Muscle of leg (tissue), 11 donors: Measurements from ENCODE around the gene SPRR3. TPM values are rescaled to one million over a fixed set of nuclear protein-coding genes. Genes with fewer than 3 reads are reported as not detected.

Experiments used
- DNase-seq: peaks from one replicate; pipeline ENCODE4 v3.0.0; 2013
- H3K27ac ChIP-seq: one replicate; pipeline ENCODE4 v1.5.1; 2013; ENCODE audit warnings: mild to moderate bottlenecking, low read length, control low read depth
- H3K27me3 ChIP-seq: one replicate; pipeline ENCODE4 v1.6.1; 2013; ENCODE audit warnings: low read length; ENCODE audit not compliant: control insufficient read depth, insufficient read depth
- H3K36me3 ChIP-seq: one replicate; pipeline ENCODE4 v1.6.1; 2013; ENCODE audit warnings: low read length; ENCODE audit not compliant: control insufficient read depth, insufficient read depth
- H3K4me1 ChIP-seq: one replicate; pipeline ENCODE4 v1.6.1; 2013; ENCODE audit warnings: low read length; ENCODE audit not compliant: control insufficient read depth, insufficient read depth
- H3K4me3 ChIP-seq: one replicate; pipeline ENCODE4 v1.5.1; 2013; ENCODE audit warnings: low read length, control low read depth
- H3K9me3 ChIP-seq: replicated peaks from 2 replicates; pipeline ENCODE4 v1.6.1; 2013; ENCODE audit warnings: low read depth, low read length; ENCODE audit not compliant: control insufficient read depth
- WGBS: methylation state at CpG from one replicate; pipeline ENCODE4 v1.1.5; 2013; ENCODE audit warnings: missing lambda C conversion rate; ENCODE audit not compliant: insufficient coverage; 5-methylcytosine and 5-hydroxymethylcytosine counted together
- polyA plus RNA-seq, 8 donors: library from polyadenylated mRNA; unstranded; fragments of 120-200 nt; gene quantifications; one replicate each; pipeline versions ENCODE4 v1.2.1 to v1.2.3, GENCODE V29; 2013; ENCODE audit warnings: inconsistent platforms in 1 of 8, low replicate concordance in 1 of 8; ENCODE audit not compliant: insufficient read length in 8 of 8, insufficient read depth in 1 of 8
- total RNA-seq: library from RNA; stranded (reverse); fragments of 120-200 nt; gene quantifications from one replicate; pipeline ENCODE4 v1.2.4, GENCODE V29; 2013

Gene SPRR3
- total and polyA plus RNA-seq, 9 donors: 0.18 to 38.9 (median 0.90) TPM; not detected in 5

DNA sequence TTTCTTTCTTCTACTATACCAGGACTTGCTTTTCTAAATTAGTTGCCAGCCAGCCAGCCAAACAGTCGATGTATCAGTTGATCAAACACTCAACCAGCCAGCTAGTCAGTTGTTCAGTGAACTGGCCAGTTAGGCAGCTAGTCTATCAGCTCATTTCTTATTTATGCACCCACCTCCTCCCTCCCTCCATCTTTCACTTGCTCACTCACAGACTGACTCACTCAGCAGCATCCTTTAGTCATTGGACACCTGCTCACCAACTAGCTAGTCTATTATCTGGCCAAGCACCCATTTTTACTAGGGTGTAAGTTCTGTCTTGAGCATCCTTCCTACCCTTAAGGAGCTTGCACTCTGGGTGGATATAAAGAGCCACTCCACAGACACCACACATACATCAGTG is 37.0 kb upstream of the SPRR3 start:
- no peaks in the 10 kb centered on the region for H3K27me3 ChIP-seq
- H3K36me3 ChIP-seq: no peaks in the 10 kb centered on the region
- no peak overlapping the region for H3K27ac ChIP-seq
- H3K4me3 ChIP-seq: no peak overlapping the region
- 77% methylated on average over 1 of the region's 1 CpG for WGBS
- no peaks in the 10 kb centered on the region for H3K9me3 ChIP-seq
- DNase-seq: no peak
- H3K4me1 ChIP-seq: no peaks in the 10 kb centered on the region

DNA sequence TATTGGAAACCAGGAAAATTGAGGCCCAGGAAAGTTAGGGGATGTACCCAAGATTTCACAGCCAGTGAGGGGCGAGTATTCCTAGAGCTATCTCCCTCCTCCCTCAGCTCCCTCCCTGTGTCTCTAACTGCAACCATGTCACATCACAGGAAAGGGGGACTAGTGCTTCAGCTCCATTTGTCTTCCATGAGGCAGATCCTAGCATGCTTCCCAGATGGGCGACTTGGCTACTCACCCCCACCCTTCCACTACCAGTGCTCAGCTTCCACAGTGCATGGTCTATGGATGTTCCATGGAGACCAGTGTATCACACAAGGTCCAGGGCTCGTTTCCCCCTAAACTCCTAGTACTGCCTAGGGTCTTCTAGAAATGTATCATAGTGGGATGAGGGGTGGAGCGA is 35.7 kb upstream of the SPRR3 start:
- no peaks in the 10 kb centered on the region for H3K4me1 ChIP-seq
- 67% methylated on average over 2 of the region's 4 CpGs for WGBS
- no peaks in the 10 kb centered on the region for H3K9me3 ChIP-seq
- no peak overlapping the region for H3K27ac ChIP-seq
- H3K4me3 ChIP-seq: no peak overlapping the region
- no peak for DNase-seq
- H3K27me3 ChIP-seq: no peaks in the 10 kb centered on the region
- no peaks in the 10 kb centered on the region for H3K36me3 ChIP-seq

DNA sequence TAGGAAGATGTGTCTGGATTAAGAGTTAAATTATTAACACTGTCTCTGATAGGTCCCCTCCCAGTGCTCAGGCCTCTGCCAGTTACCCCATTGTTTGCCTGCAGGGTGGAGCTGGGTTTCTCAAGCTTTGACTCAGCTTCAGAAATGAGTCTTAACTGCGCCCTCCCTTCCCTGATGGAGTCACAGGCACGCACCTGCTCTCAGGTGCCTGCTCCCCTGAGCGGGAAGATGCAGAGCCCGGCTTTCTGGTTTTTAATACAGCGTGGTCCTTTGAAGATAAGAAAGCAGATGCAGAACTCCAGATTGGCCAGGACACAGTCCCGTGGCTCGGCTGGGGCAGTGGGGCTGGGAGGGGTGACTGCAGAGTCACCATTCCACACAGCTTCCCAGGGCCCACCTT is 34.3 kb upstream of the SPRR3 start:
- Histone ChIP-seq H3K36me3 (no peaks in the 10 kb centered on the region), H3K27ac (no peak overlapping the region), H3K9me3 (no peaks in the 10 kb centered on the region), H3K4me1 (no peaks in the 10 kb centered on the region), H3K4me3 (no peak overlapping the region), H3K27me3 (no peaks in the 10 kb centered on the region)
- 75% methylated on average over 3 of the region's 7 CpGs for WGBS
- DNase-seq: no peak

DNA sequence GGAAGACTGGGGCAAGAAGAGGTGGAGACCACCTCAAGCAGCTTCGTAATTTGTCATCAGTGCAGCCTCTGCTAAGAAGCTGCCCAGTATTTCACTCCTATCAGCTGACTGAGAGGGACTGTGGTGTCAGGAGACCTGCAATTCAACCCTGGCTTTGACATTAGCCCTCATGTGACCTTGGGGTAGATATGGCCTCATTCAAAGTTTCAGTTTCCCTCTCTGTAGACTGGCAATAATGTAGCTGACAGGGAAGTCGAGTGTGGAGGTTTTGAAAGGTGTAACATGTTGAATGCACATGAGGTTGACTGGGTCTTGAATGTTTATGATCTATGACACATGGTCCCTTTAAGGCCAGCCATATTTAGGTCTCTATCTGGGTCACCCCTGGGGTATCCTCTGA is 33.3 kb upstream of the SPRR3 start:
- Histone ChIP-seq H3K27me3 (no peaks in the 10 kb centered on the region), H3K4me1 (no peaks in the 10 kb centered on the region), H3K9me3 (no peaks in the 10 kb centered on the region), H3K4me3 (no peak overlapping the region), H3K27ac (no peak overlapping the region), H3K36me3 (no peaks in the 10 kb centered on the region)
- no peak for DNase-seq
- WGBS: 33% methylated on average over 1 of the region's 2 CpGs

DNA sequence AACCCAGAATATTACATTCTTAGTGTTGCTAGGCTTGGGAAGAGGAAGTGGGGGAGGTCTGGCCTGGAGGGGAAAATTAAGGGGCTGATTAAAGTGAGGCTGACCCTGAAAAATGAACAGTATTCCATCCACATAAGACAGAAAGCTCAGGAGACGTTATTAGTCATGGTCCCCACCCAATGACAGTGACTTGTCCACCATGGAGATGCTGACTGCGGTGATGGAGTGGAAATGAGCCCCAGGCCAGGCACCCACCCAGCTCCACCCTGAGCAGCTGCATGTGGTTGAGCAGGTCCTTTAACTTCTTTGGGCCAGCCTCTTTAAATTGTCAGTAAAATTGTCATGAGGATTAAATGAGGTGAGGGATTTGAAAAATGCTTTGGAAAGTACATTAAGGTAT is 32.5 kb upstream of the SPRR3 start:
- no peak for DNase-seq
- WGBS: 67% methylated on average over 1 of the region's 2 CpGs
- no peaks in the 10 kb centered on the region for H3K9me3 ChIP-seq

DNA sequence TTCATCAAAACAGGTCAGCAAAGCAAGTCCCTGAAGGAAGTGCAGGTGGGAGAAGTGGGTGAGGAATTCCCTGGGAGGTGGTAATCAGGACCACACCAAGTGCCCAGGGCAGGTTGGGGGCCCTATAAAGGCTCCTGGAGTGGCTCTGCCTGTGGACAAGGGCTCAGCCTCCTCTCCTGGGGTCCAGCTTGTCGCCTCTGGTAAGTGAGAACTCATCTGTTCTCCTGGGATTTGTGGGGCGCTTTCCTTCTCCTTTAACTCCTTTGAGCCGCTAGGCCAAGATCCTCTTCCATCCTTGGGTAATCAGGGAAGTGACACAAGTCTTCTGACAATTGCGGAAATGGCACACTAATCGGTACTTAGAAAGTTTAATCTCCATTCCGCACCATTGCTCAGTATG is 31.1 kb upstream of the SPRR3 start, which contains the start of gene SPRR4:
Gene SPRR4 (plus strand): TSS at position 154 of the 400 bp plus-strand sequence. CDS start 1,243 bp downstream, outside the sequence.
- H3K27me3 ChIP-seq: no peaks in the 10 kb centered on the region
- no peaks in the 10 kb centered on the region for H3K4me1 ChIP-seq
- H3K4me3 ChIP-seq: no peak within 1 kb of the TSS
- no peaks in the 10 kb centered on the region for H3K36me3 ChIP-seq
- DNase-seq: no peak
- WGBS: 80% methylated on average over 1 of the region's 6 CpGs
- H3K9me3 ChIP-seq: no peaks in the 10 kb centered on the region
- H3K27ac ChIP-seq: no peak within 1 kb of the TSS

More for the DNA sequence above, 32.5 kb upstream of the SPRR3 start:
- Histone ChIP-seq H3K27ac (no peak overlapping the region), H3K4me1 (no peaks in the 10 kb centered on the region), H3K4me3 (no peak overlapping the region), H3K27me3 (no peaks in the 10 kb centered on the region), H3K36me3 (no peaks in the 10 kb centered on the region)

DNA sequence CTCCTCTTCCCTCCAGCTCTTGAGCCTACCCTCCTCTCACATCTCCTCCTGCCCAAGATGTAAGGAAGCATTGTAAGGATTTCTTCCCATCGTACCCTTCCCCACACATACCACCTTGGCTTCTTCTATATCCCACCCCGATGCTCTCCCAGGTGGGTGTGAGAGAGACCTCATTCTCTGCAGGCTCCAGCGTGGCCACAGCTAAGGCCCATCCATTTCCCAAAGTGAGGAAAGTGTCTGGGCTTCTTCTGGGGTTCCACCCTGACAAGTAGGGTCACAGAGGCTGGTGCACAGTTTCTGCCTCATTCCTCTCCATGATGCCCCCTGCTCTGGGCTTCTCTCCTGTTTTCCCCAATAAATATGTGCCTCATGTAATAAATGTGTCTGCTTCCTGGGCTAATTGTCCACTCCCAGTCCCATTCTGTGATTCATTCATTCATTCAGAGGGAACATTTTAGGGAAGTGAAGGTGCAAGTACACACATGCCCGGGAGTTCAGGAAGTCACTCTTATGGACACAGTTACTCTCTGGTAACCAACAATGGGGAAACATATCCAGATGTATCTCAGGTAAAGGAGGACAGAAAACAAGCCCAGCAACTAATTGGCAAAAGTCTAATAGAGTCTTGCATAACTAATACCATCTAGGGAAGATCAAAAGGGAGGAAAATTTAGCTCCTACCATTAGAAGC is 29.2 kb upstream of the SPRR3 start:
- WGBS: no CpG with 5 or more reads among the region's 4 CpGs
- DNase-seq: no peak
- H3K4me3 ChIP-seq: no peak overlapping the region

DNA sequence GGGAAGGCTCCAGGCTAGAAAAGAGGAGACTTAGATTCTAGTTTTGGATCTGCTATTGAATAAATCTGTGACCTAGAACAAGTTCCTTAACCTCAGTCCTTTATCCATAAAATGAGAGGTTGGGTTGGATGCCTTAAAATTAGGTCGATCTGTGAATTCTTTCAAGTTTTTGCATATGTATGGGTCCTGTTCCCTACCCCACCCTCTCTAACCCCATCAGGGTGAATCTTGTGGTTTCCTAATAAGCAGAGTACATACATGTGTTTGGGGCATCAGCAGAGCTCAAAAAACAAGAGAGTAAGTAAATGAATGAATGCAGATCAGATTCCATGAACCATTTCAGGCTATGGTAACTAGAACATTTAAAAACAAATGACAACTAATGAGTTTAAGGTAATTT is 24.9 kb upstream of the SPRR3 start:
- Histone ChIP-seq H3K27me3 (no peaks in the 10 kb centered on the region), H3K9me3 (no peaks in the 10 kb centered on the region), H3K4me1 (no peaks in the 10 kb centered on the region), H3K4me3 (no peak overlapping the region), H3K27ac (no peak overlapping the region), H3K36me3 (no peaks in the 10 kb centered on the region)
- WGBS: no CpG with 5 or more reads among the region's 1 CpG
- DNase-seq: no peak

More for the DNA sequence above, 29.2 kb upstream of the SPRR3 start:
- H3K27me3 ChIP-seq: no peaks in the 10 kb centered on the region
- H3K27ac ChIP-seq: no peak overlapping the region
- H3K4me1 ChIP-seq: no peaks in the 10 kb centered on the region
- H3K36me3 ChIP-seq: no peaks in the 10 kb centered on the region
- no peaks in the 10 kb centered on the region for H3K9me3 ChIP-seq

DNA sequence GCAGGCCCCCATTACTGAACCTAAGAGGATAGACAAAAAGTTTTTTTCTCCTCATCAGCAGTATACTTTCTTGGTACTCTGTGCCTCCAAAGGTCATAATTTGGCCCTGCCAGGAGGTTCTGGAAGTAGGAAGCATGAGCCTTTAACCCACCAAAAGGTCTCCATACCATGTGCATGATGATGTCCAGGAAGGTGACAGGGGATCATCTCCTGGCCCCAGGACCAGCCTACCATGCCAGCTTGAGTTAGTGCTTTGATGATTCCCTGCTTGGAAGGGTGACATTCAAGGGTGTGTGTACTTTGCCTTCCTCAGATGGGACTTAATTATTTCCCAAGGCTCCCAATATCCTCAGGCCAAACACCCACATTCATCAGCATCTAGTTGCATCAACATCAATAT is 23.9 kb upstream of the SPRR3 start:
- no peaks in the 10 kb centered on the region for H3K36me3 ChIP-seq
- H3K27ac ChIP-seq: no peak overlapping the region
- H3K4me1 ChIP-seq: no peaks in the 10 kb centered on the region
- DNase-seq: no peak
- H3K4me3 ChIP-seq: no peak overlapping the region
- H3K27me3 ChIP-seq: no peaks in the 10 kb centered on the region
- H3K9me3 ChIP-seq: no peaks in the 10 kb centered on the region

DNA sequence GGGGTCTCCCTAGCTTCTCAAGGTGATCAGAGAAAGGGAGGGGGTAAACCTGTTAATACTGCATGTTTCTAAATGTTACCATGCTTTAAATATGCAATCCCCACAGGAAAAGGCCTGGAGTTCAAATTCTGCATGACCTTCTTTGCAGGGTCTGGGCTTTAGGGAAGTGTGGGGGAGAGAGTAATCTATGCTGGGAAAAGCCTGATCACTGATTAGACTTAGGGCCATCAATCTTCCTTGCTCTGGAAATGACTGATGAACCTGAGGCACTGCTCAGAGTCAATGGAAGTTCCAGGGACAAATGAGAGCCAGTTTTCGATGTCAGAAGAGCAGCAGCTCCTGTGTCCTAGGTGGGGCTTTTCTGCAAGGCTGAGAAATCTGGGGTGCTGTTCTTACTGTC is 20.9 kb upstream of the SPRR3 start:
- Histone ChIP-seq H3K4me1 (no peaks in the 10 kb centered on the region), H3K9me3 (no peaks in the 10 kb centered on the region), H3K27me3 (no peaks in the 10 kb centered on the region), H3K36me3 (no peaks in the 10 kb centered on the region), H3K27ac (no peak overlapping the region), H3K4me3 (no peak overlapping the region)
- 82% methylated on average over 1 of the region's 1 CpG for WGBS
- no peak for DNase-seq
